ENCODE data around the gene VMP1. TPM values are rescaled to one million over a fixed set of nuclear protein-coding genes. Genes with fewer than 3 reads are reported as not detected.
"Not testable (repeated sequence)": the region's sequence is repeated elsewhere in the genome, so short reads cannot be mapped to it uniquely, and the experiment has no call there.

The VMP1 gene
- total RNA-seq, 2 donors from 2014 or later, result 236 to 324 TPM

GRCh38 chr17:59845595-59846393, 138.3 kb downstream of the VMP1 start:
- no peaks in the 10 kb centered on the region for H3K9me3 Mint-ChIP-seq
- peak; percentile 4 to 8 for ATAC-seq (replicated peaks in 1 of 2)
- peaks cover 99% of the 10 kb centered on the region for H3K4me1 Mint-ChIP-seq (ENCODE audit: low read depth)
- peak overlapping the region; percentile 53 to 72 for H3K4me3 Mint-ChIP-seq
- H3K27ac Mint-ChIP-seq, result peak overlapping the region; percentile 95
- peak; percentile 47 to 52 for DNase-seq
- H3K27me3 Mint-ChIP-seq (ENCODE audit: low read depth), result no peaks in the 10 kb centered on the region
- H3K36me3 Mint-ChIP-seq (ENCODE audit: insufficient read depth in 2 of 2), result peaks cover 16 to 19% of the 10 kb centered on the region in 2 donors

- H3K9me3 Mint-ChIP-seq, result no peaks in the 10 kb centered on the region
- ATAC-seq (replicated peaks in 1 of 2) (peak; percentile 35 to 41), DNase-seq (peak in 1 of 2 donors; percentile 50)
- H3K4me3 Mint-ChIP-seq, result peak overlapping the region; percentile 53 to 72
- H3K36me3 Mint-ChIP-seq (ENCODE audit: insufficient read depth in 2 of 2), result peaks cover 10 to 11% of the 10 kb centered on the region in 2 donors
- H3K27me3 Mint-ChIP-seq (ENCODE audit: low read depth), result no peaks in the 10 kb centered on the region
- H3K27ac Mint-ChIP-seq, result peak overlapping the region; percentile 84
- peaks cover 94% of the 10 kb centered on the region for H3K4me1 Mint-ChIP-seq (ENCODE audit: low read depth)
These were observed 139.1 kb downstream of the VMP1 start for GRCh38 chr17:59846394-59847165.

- no peaks in the 10 kb centered on the region for H3K27me3 Mint-ChIP-seq (ENCODE audit: low read depth)
- peak overlapping the region; percentile 85 for H3K27ac Mint-ChIP-seq
- peak overlapping the region; percentile 60 to 69 for H3K4me3 Mint-ChIP-seq
- H3K36me3 Mint-ChIP-seq (ENCODE audit: insufficient read depth in 2 of 2), result peaks cover 4 to 7% of the 10 kb centered on the region in 2 donors
- H3K9me3 Mint-ChIP-seq, result no peaks in the 10 kb centered on the region
- ATAC-seq (replicated peaks in 1 of 2) (no peak), DNase-seq (no peak)
- peaks cover 94% of the 10 kb centered on the region for H3K4me1 Mint-ChIP-seq (ENCODE audit: low read depth)
These were observed 140.9 kb downstream of the VMP1 start for GRCh38 chr17:59848385-59848668.

GRCh38 chr17:59848778-59849177, 141.3 kb downstream of the VMP1 start:
- DNase-seq (peak; percentile 80 to 89), ATAC-seq (replicated peaks in 1 of 2) (peak; percentile 60 to 78)
- Mint-ChIP-seq H3K9me3 (no peaks in the 10 kb centered on the region), H3K4me3 (peak overlapping the region; percentile 60 to 69), H3K27ac (peak overlapping the region; percentile 85), H3K4me1 (ENCODE audit: low read depth) (peaks cover 94% of the 10 kb centered on the region), H3K36me3 (ENCODE audit: insufficient read depth in 2 of 2) (peaks cover 6 to 7% of the 10 kb centered on the region in 2 donors), H3K27me3 (ENCODE audit: low read depth) (no peaks in the 10 kb centered on the region)

- H3K36me3 Mint-ChIP-seq (ENCODE audit: insufficient read depth in 2 of 2); H3K4me3 Mint-ChIP-seq; DNase-seq; ATAC-seq (replicated peaks in 1 of 2); H3K27me3 Mint-ChIP-seq (ENCODE audit: low read depth); H3K9me3 Mint-ChIP-seq: not testable (repeated sequence)
- Mint-ChIP-seq H3K4me1 (ENCODE audit: low read depth) (peaks cover 86% of the 10 kb centered on the region), H3K27ac (peak overlapping the region; percentile 70)
These were observed 142.9 kb downstream of the VMP1 start for GRCh38 chr17:59850311-59850710.

GRCh38 chr17:59851439-59852375, 144.3 kb downstream of the VMP1 start:
- H3K9me3 Mint-ChIP-seq, result no peaks in the 10 kb centered on the region
- peak overlapping the region; percentile 58 for H3K27ac Mint-ChIP-seq
- no peak for DNase-seq

GRCh38 chr17:59852847-59853167, 145.4 kb downstream of the VMP1 start:
- H3K9me3 Mint-ChIP-seq; ATAC-seq (replicated peaks in 1 of 2); H3K27me3 Mint-ChIP-seq (ENCODE audit: low read depth); DNase-seq; H3K36me3 Mint-ChIP-seq (ENCODE audit: insufficient read depth in 2 of 2): not testable (repeated sequence)
- H3K4me1 Mint-ChIP-seq (ENCODE audit: low read depth), result peaks cover 72% of the 10 kb centered on the region
- peak overlapping the region; percentile 58 for H3K27ac Mint-ChIP-seq
- H3K4me3 Mint-ChIP-seq, result peak overlapping the region in 1 of 2 donors; percentile 47

More at GRCh38 chr17:59851439-59852375, 144.3 kb downstream of the VMP1 start:
- no peak for ATAC-seq (replicated peaks in 1 of 2)
- peaks cover 77% of the 10 kb centered on the region for H3K4me1 Mint-ChIP-seq (ENCODE audit: low read depth)
- H3K4me3 Mint-ChIP-seq, result no peak overlapping the region
- H3K27me3 Mint-ChIP-seq (ENCODE audit: low read depth), result no peaks in the 10 kb centered on the region
- H3K36me3 Mint-ChIP-seq (ENCODE audit: insufficient read depth in 2 of 2), result peaks cover 6 to 7% of the 10 kb centered on the region in 2 donors

GRCh38 chr17:59853168-59853918, 145.9 kb downstream of the VMP1 start:
- Mint-ChIP-seq H3K4me1 (ENCODE audit: low read depth) (peaks cover 70% of the 10 kb centered on the region), H3K9me3 (no peaks in the 10 kb centered on the region), H3K27me3 (ENCODE audit: low read depth) (no peaks in the 10 kb centered on the region), H3K36me3 (ENCODE audit: insufficient read depth in 2 of 2) (peaks cover 2 to 4% of the 10 kb centered on the region in 2 donors), H3K27ac (peak overlapping the region; percentile 58), H3K4me3 (peak overlapping the region; percentile 41 to 47)
- ATAC-seq (replicated peaks in 1 of 2), result peak; percentile 53 to 75
- peak; percentile 58 to 74 for DNase-seq

- not testable (repeated sequence) for ATAC-seq (replicated peaks in 1 of 2); DNase-seq; H3K4me3 Mint-ChIP-seq; H3K9me3 Mint-ChIP-seq; H3K36me3 Mint-ChIP-seq (ENCODE audit: insufficient read depth in 2 of 2); H3K27ac Mint-ChIP-seq; H3K27me3 Mint-ChIP-seq (ENCODE audit: low read depth)
- H3K4me1 Mint-ChIP-seq (ENCODE audit: low read depth), result peaks cover 70% of the 10 kb centered on the region
These were observed 146.7 kb downstream of the VMP1 start for GRCh38 chr17:59853919-59854729.

GRCh38 chr17:59856859-59857794, 149.7 kb downstream of the VMP1 start:
- Mint-ChIP-seq H3K4me3 (no peak overlapping the region), H3K27me3 (ENCODE audit: low read depth) (no peaks in the 10 kb centered on the region), H3K27ac (peak overlapping the region; percentile 1), H3K9me3 (no peaks in the 10 kb centered on the region), H3K36me3 (ENCODE audit: insufficient read depth in 2 of 2) (peaks cover 2 to 9% of the 10 kb centered on the region in 2 donors), H3K4me1 (ENCODE audit: low read depth) (peaks cover 51% of the 10 kb centered on the region)
- ATAC-seq (replicated peaks in 1 of 2) (no peak), DNase-seq (no peak)
